Bronchial epithelial cell (primary cell): ENCODE measurements around the gene PPP4R1. TPM values are rescaled to one million over a fixed set of nuclear protein-coding genes. Genes with fewer than 3 reads are reported as not detected.
A peak's percentile ranks its signal among the peaks of the same experiment; 100 is the strongest.

Source experiments
- DNase-seq: peaks from one replicate; pipeline ENCODE4 v3.0.0-alpha.2; 2010; ENCODE audit warnings: low read depth
- FAIRE-seq: peaks from 2 replicates; lab custom pipeline; 2011; peaks lifted over from hg19 to GRCh38; lab: Jason Lieb, UNC
- H3K27me3 ChIP-seq: 2 replicates; pipeline ENCODE4 v1.5.1; 2011; ENCODE audit warnings: low read length; ENCODE audit not compliant: control insufficient read depth, insufficient read depth
- H3K36me3 ChIP-seq: 2 replicates; pipeline ENCODE4 v1.5.1; 2011; ENCODE audit warnings: low read length; ENCODE audit not compliant: control insufficient read depth, insufficient read depth
- H3K4me3 ChIP-seq: 2 replicates; pipeline ENCODE4 v1.5.1; 2011; ENCODE audit warnings: mild to moderate bottlenecking, low read depth, low read length, control low read depth
- CTCF ChIP-seq: IDR thresholded peaks from 2 replicates; pipeline ENCODE4 v1.5.1; 2011; ENCODE audit warnings: mild to moderate bottlenecking, moderate library complexity, low read length, control low read depth, inconsistent platforms; ENCODE audit not compliant: insufficient read depth, severe bottlenecking
- total RNA-seq: library from RNA; depleted of rRNA; stranded (reverse); fragments of >200 nt; gene quantifications from 2 replicates; pipeline ENCODE4 v1.2.1, GENCODE V29; 2014

PPP4R1 gene
- total RNA-seq, 1 donor from 2014 or later = 187 TPM

DNA sequence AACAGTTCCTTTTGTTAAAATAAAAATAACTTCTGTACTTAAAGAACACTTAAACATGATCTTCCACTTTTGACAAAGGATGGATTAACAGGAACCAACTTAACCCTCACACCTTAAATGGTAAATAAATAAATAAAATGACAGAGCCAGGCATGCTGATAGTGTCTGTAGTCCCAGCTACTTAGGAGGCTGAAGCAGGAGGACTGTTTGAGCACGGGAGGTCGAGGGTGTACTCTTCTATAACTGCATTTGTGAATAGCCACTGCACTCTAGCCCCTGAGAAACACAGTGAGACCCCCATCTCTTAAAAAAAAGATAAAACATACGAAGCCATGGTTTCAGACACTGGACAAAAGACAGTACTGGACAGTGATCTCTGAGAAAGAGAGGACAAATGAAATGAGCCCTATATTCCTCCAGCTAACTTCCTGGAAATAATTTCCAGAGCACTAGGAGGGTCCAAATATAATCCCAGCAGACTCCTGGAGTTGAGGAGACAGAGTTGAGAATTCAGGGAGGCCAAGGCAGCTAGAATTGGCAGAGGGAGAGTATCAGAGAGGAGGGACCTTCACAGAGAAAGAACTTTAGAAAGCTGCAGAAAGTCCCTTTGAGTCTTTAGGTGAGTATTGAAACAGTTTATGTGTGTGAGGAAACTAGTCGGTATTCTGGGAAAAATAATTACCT, 17.4 kb downstream of the PPP4R1 start:
- TF ChIP-seq CTCF = no peak
- DNase-seq = no peak
- Histone ChIP-seq H3K27me3 (no peaks in the 10 kb centered on the region), H3K36me3 (peaks cover 3% of the 10 kb centered on the region), H3K4me3 (no peak overlapping the region)
- no peak for FAIRE-seq

GRCh38 chr18:9596226-9596625, 18.1 kb downstream of the PPP4R1 start:
- H3K4me3 ChIP-seq = no peak overlapping the region
- H3K36me3 ChIP-seq = peaks cover 3% of the 10 kb centered on the region
- no peak for DNase-seq
- FAIRE-seq = no peak
- H3K27me3 ChIP-seq = no peaks in the 10 kb centered on the region
- no peak for TF ChIP-seq CTCF

GRCh38 chr18:9594823-9595596, 19.3 kb downstream of the PPP4R1 start:
- FAIRE-seq (no peak), DNase-seq (peak; percentile 95)
- Histone ChIP-seq H3K4me3 (no peak overlapping the region), H3K36me3 (peaks cover 4% of the 10 kb centered on the region), H3K27me3 (no peaks in the 10 kb centered on the region)
- no peak for TF ChIP-seq CTCF

DNA sequence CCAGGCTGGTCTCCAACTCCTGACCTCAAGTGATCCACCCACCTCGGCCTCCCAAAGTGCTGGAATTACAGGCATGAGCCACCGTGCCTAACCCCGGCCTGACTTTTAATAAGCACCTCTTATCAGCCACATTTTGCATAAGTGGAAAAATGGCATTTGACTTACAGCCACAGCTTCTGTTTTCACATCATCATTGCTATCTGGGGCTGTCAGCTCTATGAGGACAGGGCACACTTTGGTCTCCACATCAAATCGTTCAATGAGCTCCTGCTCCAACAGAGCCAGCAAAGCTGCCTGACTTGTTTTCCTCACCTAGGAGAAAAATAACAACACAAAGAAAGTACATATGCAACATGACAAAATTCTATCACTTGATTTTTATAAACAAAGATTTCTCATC, 26.4 kb downstream of the PPP4R1 start:
- FAIRE-seq (no peak), DNase-seq (no peak)
- no peak for TF ChIP-seq CTCF
- H3K36me3 ChIP-seq = peaks cover 13% of the 10 kb centered on the region
- H3K4me3 ChIP-seq = no peak overlapping the region
- H3K27me3 ChIP-seq = no peaks in the 10 kb centered on the region

DNA sequence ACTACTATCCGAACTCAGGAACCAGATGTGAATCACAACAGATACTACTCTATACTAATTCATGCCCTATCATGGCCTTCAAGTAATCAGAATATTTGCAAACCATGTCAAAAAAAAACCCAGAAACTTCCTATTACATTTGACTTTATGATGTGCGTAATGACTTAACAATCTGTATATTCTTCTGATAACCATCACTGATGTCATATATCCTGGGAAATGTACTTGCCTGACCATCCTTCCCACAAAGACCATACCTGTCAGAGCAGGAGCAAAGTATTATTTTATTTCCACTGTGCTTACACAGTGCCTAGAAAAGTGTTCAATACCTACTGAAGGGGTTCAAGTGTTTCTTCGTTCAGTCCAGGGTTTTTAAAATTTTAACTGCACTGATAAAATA, 27.5 kb downstream of the PPP4R1 start:
- no peak for FAIRE-seq
- no peak for DNase-seq
- Histone ChIP-seq H3K36me3 (peaks cover 15% of the 10 kb centered on the region), H3K27me3 (no peaks in the 10 kb centered on the region), H3K4me3 (no peak overlapping the region)
- TF ChIP-seq CTCF = no peak
